Superior temporal gyrus (tissue), 1 donor: ENCODE results near the gene NTHL1.
"Not testable (repeated sequence)": the region's sequence is repeated elsewhere in the genome, so short reads cannot be mapped to it uniquely, and the experiment has no call there.

Experiments used
- DNase-seq: peaks from one replicate; pipeline ENCODE4 v3.0.0-alpha.2; 2016; ENCODE audit errors: extremely low spot score

The NTHL1 gene

GRCh38 chr16:2042171-2042985, 5.3 kb downstream of the NTHL1 start:
- no peak for DNase-seq

GRCh38 chr16:2040787-2041522, 6.7 kb downstream of the NTHL1 start:
- no peak for DNase-seq

- DNase-seq: no peak
Measured at GRCh38 chr16:2040041-2040786, 7.4 kb downstream of the NTHL1 start.

GRCh38 chr16:2039274-2040031, 8.2 kb downstream of the NTHL1 start:
- DNase-seq: no peak

GRCh38 chr16:2038382-2039231, 9.0 kb downstream of the NTHL1 start:
- DNase-seq: no peak

- no peak for DNase-seq
Measured at GRCh38 chr16:2037647-2038381, 9.8 kb downstream of the NTHL1 start.

- no peak for DNase-seq
Measured at GRCh38 chr16:2037115-2037514, 10.5 kb downstream of the NTHL1 start.

- DNase-seq: no peak
Measured at GRCh38 chr16:2036200-2036966, 11.3 kb downstream of the NTHL1 start.

GRCh38 chr16:2035431-2036199, 12.0 kb downstream of the NTHL1 start:
- DNase-seq: no peak

- DNase-seq: no peak
Measured at GRCh38 chr16:2034696-2035430, 12.8 kb downstream of the NTHL1 start.

- DNase-seq: not testable (repeated sequence)
Measured at GRCh38 chr16:2033909-2034695, 13.5 kb downstream of the NTHL1 start.

GRCh38 chr16:2033057-2033908, 14.4 kb downstream of the NTHL1 start:
- peak; percentile 93 for DNase-seq

- peak; percentile 50 for DNase-seq
Measured at GRCh38 chr16:2032285-2033056, 15.2 kb downstream of the NTHL1 start.

GRCh38 chr16:2031081-2031577, 16.5 kb downstream of the NTHL1 start:
- DNase-seq: no peak

GRCh38 chr16:2030036-2030435, 17.6 kb downstream of the NTHL1 start:
- no peak for DNase-seq
